Breast epithelium (tissue), 4 donors: ENCODE measurements around the gene RPS14. TPM values are rescaled to one million over a fixed set of nuclear protein-coding genes. Genes with fewer than 3 reads are reported as not detected.
A peak's percentile ranks its signal among the peaks of the same experiment; 100 is the strongest.

Experiments used
- DNase-seq, 2 donors: peaks; one replicate each; pipeline ENCODE4 v3.0.0-alpha.2; 2019; ENCODE audit warnings: low spot score in 2 of 2
- H3K27ac ChIP-seq, 2 donors: fragments of 200-600 bp; sonication (generic) in 1 of 2; one replicate each; pipeline ENCODE4 v1.5.1; 2016 to 2019; ENCODE audit warnings: mild to moderate bottlenecking in 1 of 2
- H3K27me3 ChIP-seq, 2 donors: fragments of 200-600 bp; sonication (generic) in 1 of 2; one replicate each; pipeline versions ENCODE4 v1.5.1 to v1.6.0; 2017 to 2019; ENCODE audit warnings: control low read depth in 1 of 2, mild to moderate bottlenecking in 1 of 2
- H3K36me3 ChIP-seq: fragments of 200-600 bp; one replicate; pipeline ENCODE4 v1.5.1; 2019
- H3K4me1 ChIP-seq, 2 donors: fragments of 200-600 bp; sonication (generic); one replicate each; pipeline ENCODE4 v1.5.1; 2016 to 2019; ENCODE audit warnings: control low read depth in 1 of 2
- H3K4me3 ChIP-seq, 3 donors: fragments of 200-600 bp; sonication (generic); 1 replicate in 2 of 3; 2 replicates in 1 of 3; pipeline ENCODE4 v1.5.1; 2016 to 2019; ENCODE audit warnings: mild to moderate bottlenecking in 3 of 3, moderate library complexity in 2 of 3
- H3K9me3 ChIP-seq, 2 donors: fragments of 200-600 bp; sonication (generic) in 1 of 2; one replicate each; pipeline ENCODE4 v1.5.1; 2016 to 2019; ENCODE audit warnings: control low read depth in 1 of 2
- POLR2A ChIP-seq: fragments of 450-650 bp; IDR thresholded peaks from one replicate; pipeline ENCODE4 v1.6.1; 2016; ENCODE audit warnings: antibody characterized with exemption, mild to moderate bottlenecking, moderate library complexity
- POLR2AphosphoS5 ChIP-seq, 3 donors: sonication (generic); formaldehyde crosslinking; IDR thresholded peaks; one replicate each; pipeline ENCODE4 v1.6.1; 2017; ENCODE audit warnings: antibody characterized with exemption in 3 of 3
- intact Hi-C: fragments of 100-400 bp; cut with DNase I; formaldehyde crosslinking; loops from one replicate; pipeline ENCODE4 v1.15.1; 2023; ENCODE audit warnings: low total_unique reads
- total RNA-seq, 3 donors: library from RNA; depleted of rRNA; stranded (reverse); fragments of >200 nt; gene quantifications; one replicate each; pipeline ENCODE4 v1.1.0, GENCODE V29; 2016
- TF ChIP-seq, protein P1 (sequence below), 3 donors: fragments of 450-650 bp; IDR thresholded peaks; one replicate each; pipeline ENCODE4 v1.5.1; 2016 to 2017; ENCODE audit warnings: antibody characterized with exemption in 3 of 3, mild to moderate bottlenecking in 3 of 3, moderate library complexity in 3 of 3

Gene RPS14
- total RNA-seq, 3 donors from 2014 or later, result 3,271 to 4,472 (median 4,011) TPM

DNA sequence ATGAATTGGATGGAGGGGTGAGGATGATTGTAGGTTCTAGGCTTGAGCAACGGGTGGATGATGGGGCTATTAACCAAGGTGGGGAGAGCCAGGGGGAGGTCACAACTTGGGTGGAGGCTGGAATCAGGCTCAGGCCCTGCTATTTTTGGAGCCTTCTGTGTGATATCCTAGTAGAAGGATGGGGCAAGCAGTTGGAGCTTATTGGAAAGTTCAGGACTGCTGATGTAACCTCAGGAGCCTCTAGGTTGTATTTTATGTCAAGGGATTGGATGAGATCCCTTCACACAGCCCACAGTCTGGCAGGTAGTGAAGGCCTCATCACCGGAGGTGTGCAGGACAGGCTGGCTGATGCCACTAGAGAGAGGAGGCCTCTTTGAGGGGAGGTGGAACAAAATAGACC lies 11.2 kb upstream of the RPS14 start:
- no peak for DNase-seq
- Histone ChIP-seq H3K4me1 (peaks cover 0 to 13% of the 10 kb centered on the region in 2 donors), H3K4me3 (no peak overlapping the region), H3K27ac (peak overlapping the region; percentile 46 to 66), H3K36me3 (no peaks in the 10 kb centered on the region), H3K9me3 (no peaks in the 10 kb centered on the region), H3K27me3 (no peaks in the 10 kb centered on the region)
- TF ChIP-seq, protein P1, sequence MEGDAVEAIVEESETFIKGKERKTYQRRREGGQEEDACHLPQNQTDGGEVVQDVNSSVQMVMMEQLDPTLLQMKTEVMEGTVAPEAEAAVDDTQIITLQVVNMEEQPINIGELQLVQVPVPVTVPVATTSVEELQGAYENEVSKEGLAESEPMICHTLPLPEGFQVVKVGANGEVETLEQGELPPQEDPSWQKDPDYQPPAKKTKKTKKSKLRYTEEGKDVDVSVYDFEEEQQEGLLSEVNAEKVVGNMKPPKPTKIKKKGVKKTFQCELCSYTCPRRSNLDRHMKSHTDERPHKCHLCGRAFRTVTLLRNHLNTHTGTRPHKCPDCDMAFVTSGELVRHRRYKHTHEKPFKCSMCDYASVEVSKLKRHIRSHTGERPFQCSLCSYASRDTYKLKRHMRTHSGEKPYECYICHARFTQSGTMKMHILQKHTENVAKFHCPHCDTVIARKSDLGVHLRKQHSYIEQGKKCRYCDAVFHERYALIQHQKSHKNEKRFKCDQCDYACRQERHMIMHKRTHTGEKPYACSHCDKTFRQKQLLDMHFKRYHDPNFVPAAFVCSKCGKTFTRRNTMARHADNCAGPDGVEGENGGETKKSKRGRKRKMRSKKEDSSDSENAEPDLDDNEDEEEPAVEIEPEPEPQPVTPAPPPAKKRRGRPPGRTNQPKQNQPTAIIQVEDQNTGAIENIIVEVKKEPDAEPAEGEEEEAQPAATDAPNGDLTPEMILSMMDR (IDR thresholded peaks at IDR 0.05), result no peak
- TF ChIP-seq POLR2A, result no peak
- intact Hi-C loops, result loop anchor here (5.0 to 10.0 kb wide), 2 partner anchors 77 to 194 kb away; no protein-coding TSS in a partner anchor

- TF ChIP-seq, protein P1 (IDR thresholded peaks at IDR 0.05), result peak; percentile 72 to 83 (median 78)
- no peak for TF ChIP-seq POLR2AphosphoS5 (IDR thresholded peaks at IDR 0.05)
- peak; percentile 66 to 86 for DNase-seq
- Histone ChIP-seq H3K27me3 (no peaks in the 10 kb centered on the region), H3K4me3 (peak overlapping the region in 2 of 3 donors; percentile 32 to 61), H3K27ac (peak overlapping the region; percentile 48 to 50), H3K36me3 (no peaks in the 10 kb centered on the region), H3K9me3 (no peaks in the 10 kb centered on the region), H3K4me1 (peaks cover 0 to 9% of the 10 kb centered on the region in 2 donors)
- intact Hi-C loops, result no loop called here
Observed at GRCh38 chr5:150458802-150459557, 9.4 kb upstream of the RPS14 start.

- H3K36me3 ChIP-seq, result no peaks in the 10 kb centered on the region
- no peak overlapping the region for H3K27ac ChIP-seq
- TF ChIP-seq POLR2AphosphoS5 (IDR thresholded peaks at IDR 0.05) (no peak), POLR2A (no peak)
- TF ChIP-seq, protein P1 (IDR thresholded peaks at IDR 0.05), result no peak
- no peaks in the 10 kb centered on the region for H3K27me3 ChIP-seq
- no peaks in the 10 kb centered on the region for H3K9me3 ChIP-seq
- no peak for DNase-seq
- intact Hi-C loops, result no loop called here
- H3K4me3 ChIP-seq, result no peak overlapping the region
- peaks cover 0 to 9% of the 10 kb centered on the region in 2 donors for H3K4me1 ChIP-seq
Observed at GRCh38 chr5:150457562-150458240, 8.2 kb upstream of the RPS14 start.

DNA sequence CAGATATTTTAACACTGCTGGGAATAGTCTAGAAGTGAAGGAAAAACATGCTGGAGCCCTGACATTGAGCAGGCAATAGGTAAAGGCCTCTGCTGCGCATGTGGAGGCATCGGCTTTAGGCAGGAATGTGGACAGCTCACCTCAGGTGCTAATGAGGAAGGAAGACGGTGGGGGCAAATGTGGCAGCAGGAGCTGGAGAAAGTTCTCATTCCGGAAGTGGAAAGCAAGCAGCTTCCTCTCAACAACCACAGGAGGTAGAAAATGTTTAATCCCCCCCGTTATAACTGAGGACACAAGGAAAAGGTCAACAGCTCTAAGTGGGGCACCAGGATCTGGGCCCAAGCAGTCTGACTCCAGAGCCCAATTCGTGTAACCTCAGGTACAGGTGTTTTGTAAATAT lies 7.6 kb upstream of the RPS14 start:
- Histone ChIP-seq H3K27me3 (no peaks in the 10 kb centered on the region), H3K36me3 (no peaks in the 10 kb centered on the region), H3K9me3 (no peaks in the 10 kb centered on the region), H3K27ac (no peak overlapping the region), H3K4me3 (no peak overlapping the region), H3K4me1 (peaks cover 0 to 9% of the 10 kb centered on the region in 2 donors)
- TF ChIP-seq POLR2AphosphoS5 (IDR thresholded peaks at IDR 0.05) (no peak), POLR2A (no peak)
- TF ChIP-seq, protein P1 (IDR thresholded peaks at IDR 0.05), result no peak
- intact Hi-C loops, result no loop called here
- DNase-seq, result no peak
